ENCODE data around the gene GSG1L. TPM values are rescaled to one million over a fixed set of nuclear protein-coding genes. Genes with fewer than 3 reads are reported as not detected.

Gene GSG1L
- total and polyA plus RNA-seq, 2 of the 13 experiments (the other 11 are each of a cell fraction or from before 2014, with no cell fraction given), result not detected

DNA sequence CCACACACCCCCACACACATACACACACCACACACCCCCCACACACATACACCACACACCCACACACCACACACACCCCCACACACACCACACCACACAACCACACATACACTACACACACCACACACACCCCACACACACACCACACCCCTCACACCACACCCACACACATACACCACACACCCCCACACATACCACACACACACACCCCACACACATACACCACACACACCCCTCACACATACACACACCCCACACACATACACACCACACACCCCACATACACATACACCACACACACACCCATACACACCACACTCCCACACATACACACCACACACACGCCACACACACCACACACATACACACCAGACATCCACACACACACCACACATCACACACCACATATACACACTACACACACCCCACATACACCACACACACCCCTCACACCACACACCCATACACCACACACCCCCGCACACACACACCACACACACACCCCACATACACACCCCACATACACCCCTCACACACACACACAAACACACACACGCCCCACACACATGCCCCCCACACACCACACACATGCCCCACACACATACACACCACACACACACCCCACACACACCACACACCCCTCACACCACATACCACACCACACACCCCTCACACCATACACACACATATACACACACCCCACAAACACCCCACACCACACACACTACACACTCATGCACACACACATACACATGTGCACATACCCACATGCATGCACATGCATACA lies 25.9 kb upstream of the GSG1L start (continued):
- TF ChIP-seq, protein P1, sequence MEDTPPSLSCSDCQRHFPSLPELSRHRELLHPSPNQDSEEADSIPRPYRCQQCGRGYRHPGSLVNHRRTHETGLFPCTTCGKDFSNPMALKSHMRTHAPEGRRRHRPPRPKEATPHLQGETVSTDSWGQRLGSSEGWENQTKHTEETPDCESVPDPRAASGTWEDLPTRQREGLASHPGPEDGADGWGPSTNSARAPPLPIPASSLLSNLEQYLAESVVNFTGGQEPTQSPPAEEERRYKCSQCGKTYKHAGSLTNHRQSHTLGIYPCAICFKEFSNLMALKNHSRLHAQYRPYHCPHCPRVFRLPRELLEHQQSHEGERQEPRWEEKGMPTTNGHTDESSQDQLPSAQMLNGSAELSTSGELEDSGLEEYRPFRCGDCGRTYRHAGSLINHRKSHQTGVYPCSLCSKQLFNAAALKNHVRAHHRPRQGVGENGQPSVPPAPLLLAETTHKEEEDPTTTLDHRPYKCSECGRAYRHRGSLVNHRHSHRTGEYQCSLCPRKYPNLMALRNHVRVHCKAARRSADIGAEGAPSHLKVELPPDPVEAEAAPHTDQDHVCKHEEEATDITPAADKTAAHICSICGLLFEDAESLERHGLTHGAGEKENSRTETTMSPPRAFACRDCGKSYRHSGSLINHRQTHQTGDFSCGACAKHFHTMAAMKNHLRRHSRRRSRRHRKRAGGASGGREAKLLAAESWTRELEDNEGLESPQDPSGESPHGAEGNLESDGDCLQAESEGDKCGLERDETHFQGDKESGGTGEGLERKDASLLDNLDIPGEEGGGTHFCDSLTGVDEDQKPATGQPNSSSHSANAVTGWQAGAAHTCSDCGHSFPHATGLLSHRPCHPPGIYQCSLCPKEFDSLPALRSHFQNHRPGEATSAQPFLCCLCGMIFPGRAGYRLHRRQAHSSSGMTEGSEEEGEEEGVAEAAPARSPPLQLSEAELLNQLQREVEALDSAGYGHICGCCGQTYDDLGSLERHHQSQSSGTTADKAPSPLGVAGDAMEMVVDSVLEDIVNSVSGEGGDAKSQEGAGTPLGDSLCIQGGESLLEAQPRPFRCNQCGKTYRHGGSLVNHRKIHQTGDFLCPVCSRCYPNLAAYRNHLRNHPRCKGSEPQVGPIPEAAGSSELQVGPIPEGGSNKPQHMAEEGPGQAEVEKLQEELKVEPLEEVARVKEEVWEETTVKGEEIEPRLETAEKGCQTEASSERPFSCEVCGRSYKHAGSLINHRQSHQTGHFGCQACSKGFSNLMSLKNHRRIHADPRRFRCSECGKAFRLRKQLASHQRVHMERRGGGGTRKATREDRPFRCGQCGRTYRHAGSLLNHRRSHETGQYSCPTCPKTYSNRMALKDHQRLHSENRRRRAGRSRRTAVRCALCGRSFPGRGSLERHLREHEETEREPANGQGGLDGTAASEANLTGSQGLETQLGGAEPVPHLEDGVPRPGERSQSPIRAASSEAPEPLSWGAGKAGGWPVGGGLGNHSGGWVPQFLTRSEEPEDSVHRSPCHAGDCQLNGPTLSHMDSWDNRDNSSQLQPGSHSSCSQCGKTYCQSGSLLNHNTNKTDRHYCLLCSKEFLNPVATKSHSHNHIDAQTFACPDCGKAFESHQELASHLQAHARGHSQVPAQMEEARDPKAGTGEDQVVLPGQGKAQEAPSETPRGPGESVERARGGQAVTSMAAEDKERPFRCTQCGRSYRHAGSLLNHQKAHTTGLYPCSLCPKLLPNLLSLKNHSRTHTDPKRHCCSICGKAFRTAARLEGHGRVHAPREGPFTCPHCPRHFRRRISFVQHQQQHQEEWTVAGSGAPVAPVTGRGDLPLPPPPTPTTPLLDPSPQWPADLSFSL (CRISPR knock-in tag; IDR thresholded peaks at IDR 0.05), result peak; percentile 92
- TF ChIP-seq ZNF790 (CRISPR knock-in tag; IDR thresholded peaks at IDR 0.05; ENCODE audit: borderline replicate concordance) (no peak), FOXP1 (IDR thresholded peaks at IDR 0.05) (0 out of 2 replicates have a peak, but pooled peaks have one; percentile 4), FOXP1 (CRISPR knock-in tag; IDR thresholded peaks at IDR 0.05) (no peak), RAD51 (IDR thresholded peaks at IDR 0.05; ENCODE audit: borderline replicate concordance) (no peak), FOXA1 (IDR thresholded peaks at IDR 0.05) (0 out of 2 replicates have a peak, but pooled peaks have one; percentile 8), FOXA1 (CRISPR knock-in tag; IDR thresholded peaks at IDR 0.05) (no peak), ZNF569 (CRISPR knock-in tag; IDR thresholded peaks at IDR 0.05; ENCODE audit: borderline replicate concordance) (no peak), CREB1 (IDR thresholded peaks at IDR 0.05) (no peak), CREB1 (CRISPR knock-in tag; IDR thresholded peaks at IDR 0.05) (no peak), ZBTB8A (CRISPR knock-in tag; IDR thresholded peaks at IDR 0.05; ENCODE audit: borderline replicate concordance, low read depth) (no peak), SP1 (IDR thresholded peaks at IDR 0.05) (0 out of 2 replicates have a peak, but pooled peaks have one; percentile 31), SP1 (CRISPR knock-in tag; IDR thresholded peaks at IDR 0.05) (no peak), STAT5B (CRISPR knock-in tag; IDR thresholded peaks at IDR 0.05) (no peak)
- TF ChIP-seq, protein P2, sequence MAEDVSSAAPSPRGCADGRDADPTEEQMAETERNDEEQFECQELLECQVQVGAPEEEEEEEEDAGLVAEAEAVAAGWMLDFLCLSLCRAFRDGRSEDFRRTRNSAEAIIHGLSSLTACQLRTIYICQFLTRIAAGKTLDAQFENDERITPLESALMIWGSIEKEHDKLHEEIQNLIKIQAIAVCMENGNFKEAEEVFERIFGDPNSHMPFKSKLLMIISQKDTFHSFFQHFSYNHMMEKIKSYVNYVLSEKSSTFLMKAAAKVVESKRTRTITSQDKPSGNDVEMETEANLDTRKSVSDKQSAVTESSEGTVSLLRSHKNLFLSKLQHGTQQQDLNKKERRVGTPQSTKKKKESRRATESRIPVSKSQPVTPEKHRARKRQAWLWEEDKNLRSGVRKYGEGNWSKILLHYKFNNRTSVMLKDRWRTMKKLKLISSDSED (CRISPR knock-in tag; IDR thresholded peaks at IDR 0.05), result no peak
- TF ChIP-seq, protein P3, sequence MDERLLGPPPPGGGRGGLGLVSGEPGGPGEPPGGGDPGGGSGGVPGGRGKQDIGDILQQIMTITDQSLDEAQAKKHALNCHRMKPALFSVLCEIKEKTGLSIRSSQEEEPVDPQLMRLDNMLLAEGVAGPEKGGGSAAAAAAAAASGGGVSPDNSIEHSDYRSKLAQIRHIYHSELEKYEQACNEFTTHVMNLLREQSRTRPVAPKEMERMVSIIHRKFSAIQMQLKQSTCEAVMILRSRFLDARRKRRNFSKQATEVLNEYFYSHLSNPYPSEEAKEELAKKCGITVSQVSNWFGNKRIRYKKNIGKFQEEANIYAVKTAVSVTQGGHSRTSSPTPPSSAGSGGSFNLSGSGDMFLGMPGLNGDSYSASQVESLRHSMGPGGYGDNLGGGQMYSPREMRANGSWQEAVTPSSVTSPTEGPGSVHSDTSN (CRISPR knock-in tag; IDR thresholded peaks at IDR 0.05), result no peak
- TF ChIP-seq, protein P4, sequence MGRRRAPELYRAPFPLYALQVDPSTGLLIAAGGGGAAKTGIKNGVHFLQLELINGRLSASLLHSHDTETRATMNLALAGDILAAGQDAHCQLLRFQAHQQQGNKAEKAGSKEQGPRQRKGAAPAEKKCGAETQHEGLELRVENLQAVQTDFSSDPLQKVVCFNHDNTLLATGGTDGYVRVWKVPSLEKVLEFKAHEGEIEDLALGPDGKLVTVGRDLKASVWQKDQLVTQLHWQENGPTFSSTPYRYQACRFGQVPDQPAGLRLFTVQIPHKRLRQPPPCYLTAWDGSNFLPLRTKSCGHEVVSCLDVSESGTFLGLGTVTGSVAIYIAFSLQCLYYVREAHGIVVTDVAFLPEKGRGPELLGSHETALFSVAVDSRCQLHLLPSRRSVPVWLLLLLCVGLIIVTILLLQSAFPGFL (CRISPR knock-in tag; IDR thresholded peaks at IDR 0.05), result no peak
- TF ChIP-seq, protein P5, sequence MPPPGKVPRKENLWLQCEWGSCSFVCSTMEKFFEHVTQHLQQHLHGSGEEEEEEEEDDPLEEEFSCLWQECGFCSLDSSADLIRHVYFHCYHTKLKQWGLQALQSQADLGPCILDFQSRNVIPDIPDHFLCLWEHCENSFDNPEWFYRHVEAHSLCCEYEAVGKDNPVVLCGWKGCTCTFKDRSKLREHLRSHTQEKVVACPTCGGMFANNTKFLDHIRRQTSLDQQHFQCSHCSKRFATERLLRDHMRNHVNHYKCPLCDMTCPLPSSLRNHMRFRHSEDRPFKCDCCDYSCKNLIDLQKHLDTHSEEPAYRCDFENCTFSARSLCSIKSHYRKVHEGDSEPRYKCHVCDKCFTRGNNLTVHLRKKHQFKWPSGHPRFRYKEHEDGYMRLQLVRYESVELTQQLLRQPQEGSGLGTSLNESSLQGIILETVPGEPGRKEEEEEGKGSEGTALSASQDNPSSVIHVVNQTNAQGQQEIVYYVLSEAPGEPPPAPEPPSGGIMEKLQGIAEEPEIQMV (CRISPR knock-in tag; IDR thresholded peaks at IDR 0.05; ENCODE audit: low read depth), result no peak

All from HepG2 (cell line).